ENCODE measurements around the gene TUSC7.

DNA sequence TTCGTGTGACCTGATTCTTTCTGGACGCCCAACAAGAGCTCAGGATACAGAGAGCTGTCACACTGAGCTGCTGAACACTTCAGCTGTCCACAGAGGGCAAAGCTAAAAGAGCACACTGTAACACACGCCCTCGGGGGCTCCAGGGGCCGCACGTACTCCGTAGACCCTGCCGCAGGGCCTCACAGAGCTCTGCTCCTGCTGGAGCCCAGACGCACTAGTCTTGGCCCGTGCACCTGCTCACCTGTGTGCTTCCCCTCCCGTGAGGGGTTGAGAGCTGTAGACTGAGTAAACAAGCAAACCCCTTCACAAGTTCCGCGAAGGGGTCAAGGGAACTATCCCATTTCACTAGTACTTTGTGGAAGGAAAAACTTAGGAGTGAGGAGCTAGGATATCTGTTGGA lies 30.7 kb upstream of the TUSC7 start:
- TF ChIP-seq, protein P1, sequence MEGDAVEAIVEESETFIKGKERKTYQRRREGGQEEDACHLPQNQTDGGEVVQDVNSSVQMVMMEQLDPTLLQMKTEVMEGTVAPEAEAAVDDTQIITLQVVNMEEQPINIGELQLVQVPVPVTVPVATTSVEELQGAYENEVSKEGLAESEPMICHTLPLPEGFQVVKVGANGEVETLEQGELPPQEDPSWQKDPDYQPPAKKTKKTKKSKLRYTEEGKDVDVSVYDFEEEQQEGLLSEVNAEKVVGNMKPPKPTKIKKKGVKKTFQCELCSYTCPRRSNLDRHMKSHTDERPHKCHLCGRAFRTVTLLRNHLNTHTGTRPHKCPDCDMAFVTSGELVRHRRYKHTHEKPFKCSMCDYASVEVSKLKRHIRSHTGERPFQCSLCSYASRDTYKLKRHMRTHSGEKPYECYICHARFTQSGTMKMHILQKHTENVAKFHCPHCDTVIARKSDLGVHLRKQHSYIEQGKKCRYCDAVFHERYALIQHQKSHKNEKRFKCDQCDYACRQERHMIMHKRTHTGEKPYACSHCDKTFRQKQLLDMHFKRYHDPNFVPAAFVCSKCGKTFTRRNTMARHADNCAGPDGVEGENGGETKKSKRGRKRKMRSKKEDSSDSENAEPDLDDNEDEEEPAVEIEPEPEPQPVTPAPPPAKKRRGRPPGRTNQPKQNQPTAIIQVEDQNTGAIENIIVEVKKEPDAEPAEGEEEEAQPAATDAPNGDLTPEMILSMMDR (IDR thresholded peaks at IDR 0.05; ENCODE audit: low read depth, low read length): no peak
- TF ChIP-seq EZH2phosphoT487 (IDR thresholded peaks at IDR 0.05; ENCODE audit: low read depth): no peak

All from OCI-LY3 (cell line).